ENCODE data around the gene LRP8. TPM values are rescaled to one million over a fixed set of nuclear protein-coding genes. Genes with fewer than 3 reads are reported as not detected.

The LRP8 gene
- total RNA-seq, 4 donors from 2014 or later, result 1.4 to 9.8 (median 4.3) TPM

DNA sequence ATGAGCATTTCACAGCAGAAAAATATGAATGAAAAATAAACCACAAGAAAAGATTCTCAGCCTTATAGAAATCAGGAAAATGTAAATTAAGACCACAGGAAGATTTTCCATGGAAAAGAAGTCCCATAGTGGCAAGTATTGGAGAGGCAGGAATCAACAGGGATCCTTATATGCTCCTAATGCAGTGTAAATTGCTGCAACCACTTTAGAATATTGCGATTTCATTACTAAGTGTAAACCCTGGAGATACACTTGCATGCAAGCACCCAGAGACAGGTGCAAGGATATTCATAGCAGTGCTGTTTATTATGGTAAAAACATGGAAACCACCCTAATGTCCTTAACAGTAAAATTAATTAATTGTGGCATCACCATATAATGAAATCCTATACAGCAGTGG is 10.6 kb upstream of the LRP8 start:
- TF ChIP-seq, protein P1, sequence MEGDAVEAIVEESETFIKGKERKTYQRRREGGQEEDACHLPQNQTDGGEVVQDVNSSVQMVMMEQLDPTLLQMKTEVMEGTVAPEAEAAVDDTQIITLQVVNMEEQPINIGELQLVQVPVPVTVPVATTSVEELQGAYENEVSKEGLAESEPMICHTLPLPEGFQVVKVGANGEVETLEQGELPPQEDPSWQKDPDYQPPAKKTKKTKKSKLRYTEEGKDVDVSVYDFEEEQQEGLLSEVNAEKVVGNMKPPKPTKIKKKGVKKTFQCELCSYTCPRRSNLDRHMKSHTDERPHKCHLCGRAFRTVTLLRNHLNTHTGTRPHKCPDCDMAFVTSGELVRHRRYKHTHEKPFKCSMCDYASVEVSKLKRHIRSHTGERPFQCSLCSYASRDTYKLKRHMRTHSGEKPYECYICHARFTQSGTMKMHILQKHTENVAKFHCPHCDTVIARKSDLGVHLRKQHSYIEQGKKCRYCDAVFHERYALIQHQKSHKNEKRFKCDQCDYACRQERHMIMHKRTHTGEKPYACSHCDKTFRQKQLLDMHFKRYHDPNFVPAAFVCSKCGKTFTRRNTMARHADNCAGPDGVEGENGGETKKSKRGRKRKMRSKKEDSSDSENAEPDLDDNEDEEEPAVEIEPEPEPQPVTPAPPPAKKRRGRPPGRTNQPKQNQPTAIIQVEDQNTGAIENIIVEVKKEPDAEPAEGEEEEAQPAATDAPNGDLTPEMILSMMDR (IDR thresholded peaks at IDR 0.05; ENCODE audit: low read depth), result no peak

DNA sequence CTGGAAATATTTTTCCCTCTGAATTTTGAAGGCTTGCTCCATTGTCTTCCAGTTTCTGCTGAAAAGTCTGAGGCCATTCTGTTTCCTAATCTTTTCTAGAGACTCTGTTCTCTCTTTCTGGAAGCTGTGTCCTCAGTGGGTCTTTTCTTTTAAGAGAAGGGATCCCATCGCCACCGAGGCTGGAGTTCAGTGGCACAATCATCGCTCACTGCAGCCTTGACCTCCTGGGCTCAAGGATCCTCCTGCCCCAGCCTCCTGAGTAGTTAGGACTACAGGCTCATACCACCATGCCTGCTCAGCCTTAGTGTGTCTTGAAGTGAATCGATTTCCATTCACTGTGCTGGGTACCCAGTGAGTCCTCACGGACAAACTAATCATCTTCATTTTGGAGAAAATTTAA is 9.6 kb upstream of the LRP8 start:
- TF ChIP-seq, protein P1 (IDR thresholded peaks at IDR 0.05; ENCODE audit: low read depth), result no peak

DNA sequence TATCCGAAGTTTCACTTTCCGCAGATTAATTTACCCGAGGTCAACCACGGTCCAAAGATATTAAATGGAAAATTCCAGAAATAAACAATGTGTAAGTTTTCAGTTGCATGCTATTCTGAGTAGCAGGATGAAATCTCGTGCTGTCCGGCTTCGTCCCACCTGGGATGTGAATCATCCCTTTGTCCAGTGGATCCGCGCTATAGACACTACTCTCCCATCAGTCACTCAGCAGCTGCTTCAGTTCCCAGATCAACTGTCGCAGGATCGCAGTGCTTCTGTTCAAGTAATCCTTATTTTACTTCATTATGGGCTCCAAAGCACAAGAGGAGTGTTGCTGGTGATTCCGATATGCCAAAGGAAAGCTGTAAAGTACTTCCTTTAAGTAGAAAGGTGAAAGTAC is 8.3 kb upstream of the LRP8 start:
- TF ChIP-seq, protein P1 (IDR thresholded peaks at IDR 0.05; ENCODE audit: low read depth), result no peak

DNA sequence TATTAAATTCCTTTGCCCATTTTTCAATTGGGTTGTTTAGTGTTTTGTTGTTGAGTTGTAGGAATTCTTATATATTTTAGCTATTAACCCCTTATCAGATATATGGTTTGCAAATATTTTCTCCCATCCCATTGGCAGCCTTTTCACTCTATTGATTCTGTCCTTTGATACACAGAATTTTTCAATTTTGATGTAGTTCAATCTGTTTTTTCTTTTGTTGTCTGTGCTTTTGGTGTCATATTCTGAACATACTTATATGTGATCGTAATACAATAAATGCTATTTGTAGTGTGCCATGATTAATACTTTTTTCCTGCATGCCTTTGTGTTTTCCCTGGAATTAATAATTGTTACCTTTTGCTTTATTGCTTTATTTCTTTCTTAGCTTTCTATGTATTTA is 7.8 kb upstream of the LRP8 start:
- TF ChIP-seq, protein P1 (IDR thresholded peaks at IDR 0.05; ENCODE audit: low read depth), result no peak

DNA sequence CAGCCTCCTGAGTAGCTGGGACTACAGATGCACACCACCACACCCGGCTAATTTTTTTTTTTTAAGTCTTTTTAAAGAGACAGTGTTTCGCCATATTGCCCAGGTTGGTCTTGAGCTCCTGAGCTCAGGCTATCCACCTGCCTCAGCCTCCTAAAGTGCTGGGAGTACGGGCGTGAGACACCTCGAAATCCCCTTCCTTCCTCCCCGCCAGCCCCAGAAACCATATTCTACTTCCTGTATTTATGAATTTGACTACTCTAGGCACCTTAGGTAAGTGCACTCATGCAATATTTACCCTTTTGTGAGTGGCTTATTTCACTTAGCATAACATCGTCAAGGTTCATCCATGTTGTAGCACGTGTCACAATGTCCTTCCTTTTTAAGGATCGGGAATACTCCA is 6.9 kb upstream of the LRP8 start:
- TF ChIP-seq, protein P1 (IDR thresholded peaks at IDR 0.05; ENCODE audit: low read depth), result no peak

DNA sequence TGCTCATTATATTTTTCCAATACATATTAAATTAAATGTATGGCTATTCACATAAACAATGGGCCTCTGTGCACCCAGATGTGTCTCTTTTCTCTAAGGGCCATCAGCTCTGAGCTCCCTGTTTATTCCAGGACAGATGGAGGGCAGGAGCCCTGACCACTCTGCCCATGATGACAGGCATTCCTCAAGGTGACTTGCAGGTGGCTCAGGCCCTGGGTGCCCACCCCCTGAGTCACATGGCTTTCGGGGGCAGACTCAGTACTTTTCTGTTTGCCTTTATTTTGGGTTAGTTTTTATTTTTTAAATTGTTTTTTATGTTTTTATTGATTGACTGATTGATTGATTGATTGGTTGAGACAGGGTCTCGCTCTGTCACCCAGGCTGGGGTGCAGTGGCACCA is 6.4 kb upstream of the LRP8 start:
- TF ChIP-seq, protein P1 (IDR thresholded peaks at IDR 0.05; ENCODE audit: low read depth), result no peak

DNA sequence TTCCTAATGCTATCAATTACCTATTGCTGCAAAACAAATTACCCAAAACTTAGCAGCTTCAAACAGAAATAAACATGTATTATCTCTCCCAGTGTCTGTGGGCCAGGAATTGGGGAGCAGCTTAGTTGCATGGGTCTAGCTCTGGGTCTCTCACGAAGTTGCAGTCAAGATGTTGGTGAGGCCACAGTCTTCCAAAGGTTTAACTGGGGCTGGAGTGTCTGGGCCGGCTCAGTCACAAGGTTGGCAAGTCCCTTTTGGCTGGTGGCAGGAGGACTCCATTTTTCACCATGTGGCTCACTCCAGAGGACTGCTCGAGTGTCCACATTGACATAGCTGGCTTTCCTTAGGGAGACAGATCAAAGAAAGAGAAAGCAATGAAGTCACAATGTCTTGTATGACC is 5.0 kb upstream of the LRP8 start:
- TF ChIP-seq, protein P1 (IDR thresholded peaks at IDR 0.05; ENCODE audit: low read depth), result no peak
